Lower leg skin (tissue), 3 donors: ENCODE data around the gene DRC7.

ENCODE experiments used
- POLR2A ChIP-seq, 2 donors: fragments of 450-650 bp; IDR thresholded peaks; one replicate each; pipeline ENCODE4 v1.6.1; 2016 to 2017; ENCODE audit warnings: antibody characterized with exemption in 2 of 2, mild to moderate bottlenecking in 1 of 2, moderate library complexity in 1 of 2
- TF ChIP-seq, protein P1 (sequence below), 3 donors: fragments of 450-650 bp; IDR thresholded peaks; one replicate each; pipeline ENCODE4 v1.5.1; 2016; ENCODE audit warnings: antibody characterized with exemption in 3 of 3, mild to moderate bottlenecking in 3 of 3, moderate library complexity in 2 of 3

DNA sequence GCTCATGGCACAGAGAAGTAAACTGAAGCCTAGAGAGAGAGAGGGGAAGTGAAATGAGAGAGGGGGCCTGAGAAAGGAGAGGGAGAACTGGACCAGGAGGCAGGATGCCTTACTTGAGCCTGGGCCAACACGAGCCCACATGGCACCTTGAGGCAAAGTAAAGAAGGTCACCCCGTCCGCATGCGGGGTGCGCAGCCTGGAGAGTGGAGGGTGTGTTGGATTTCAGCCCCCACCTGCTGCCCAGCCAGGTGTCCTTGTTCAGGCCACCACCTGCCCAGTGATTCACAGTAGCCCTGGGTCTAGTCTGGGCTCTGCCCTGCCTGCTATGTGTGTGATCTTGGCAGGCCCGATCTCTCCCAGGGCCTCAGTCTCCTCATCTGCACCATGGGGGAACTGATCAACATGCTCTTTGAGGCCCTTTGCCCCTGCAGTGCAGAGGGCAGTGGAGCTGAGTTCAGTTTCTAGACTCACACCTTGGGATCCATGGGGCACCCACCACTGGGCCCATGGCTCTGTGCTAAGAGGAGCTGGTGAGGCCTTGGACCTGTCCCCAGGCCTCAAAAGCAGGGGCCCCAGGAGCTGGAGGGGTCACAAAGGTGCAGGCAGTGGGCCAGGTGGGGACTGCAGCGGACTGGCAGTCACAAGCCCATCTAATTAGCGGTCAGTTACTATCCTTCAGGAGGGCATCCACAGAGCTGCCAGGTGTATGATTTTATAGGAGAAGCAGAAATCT lies 9.8 kb upstream of the DRC7 start:
- TF ChIP-seq, protein P1, sequence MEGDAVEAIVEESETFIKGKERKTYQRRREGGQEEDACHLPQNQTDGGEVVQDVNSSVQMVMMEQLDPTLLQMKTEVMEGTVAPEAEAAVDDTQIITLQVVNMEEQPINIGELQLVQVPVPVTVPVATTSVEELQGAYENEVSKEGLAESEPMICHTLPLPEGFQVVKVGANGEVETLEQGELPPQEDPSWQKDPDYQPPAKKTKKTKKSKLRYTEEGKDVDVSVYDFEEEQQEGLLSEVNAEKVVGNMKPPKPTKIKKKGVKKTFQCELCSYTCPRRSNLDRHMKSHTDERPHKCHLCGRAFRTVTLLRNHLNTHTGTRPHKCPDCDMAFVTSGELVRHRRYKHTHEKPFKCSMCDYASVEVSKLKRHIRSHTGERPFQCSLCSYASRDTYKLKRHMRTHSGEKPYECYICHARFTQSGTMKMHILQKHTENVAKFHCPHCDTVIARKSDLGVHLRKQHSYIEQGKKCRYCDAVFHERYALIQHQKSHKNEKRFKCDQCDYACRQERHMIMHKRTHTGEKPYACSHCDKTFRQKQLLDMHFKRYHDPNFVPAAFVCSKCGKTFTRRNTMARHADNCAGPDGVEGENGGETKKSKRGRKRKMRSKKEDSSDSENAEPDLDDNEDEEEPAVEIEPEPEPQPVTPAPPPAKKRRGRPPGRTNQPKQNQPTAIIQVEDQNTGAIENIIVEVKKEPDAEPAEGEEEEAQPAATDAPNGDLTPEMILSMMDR (IDR thresholded peaks at IDR 0.05), result no peak
- TF ChIP-seq POLR2A (IDR thresholded peaks at IDR 0.05), result no peak
